ENCODE data around the gene TMEM117. TPM values are rescaled to one million over a fixed set of nuclear protein-coding genes. Genes with fewer than 3 reads are reported as not detected.
A peak's percentile ranks its signal among the peaks of the same experiment; 100 is the strongest.

The TMEM117 gene
- total RNA-seq, 2 donors from 2014 or later, result 0.79 to 1.4 TPM

GRCh38 chr12:43957732-43958372, 122.0 kb downstream of the TMEM117 start:
- no peaks in the 10 kb centered on the region for H3K27me3 ChIP-seq (ENCODE audit: control insufficient read depth, insufficient read depth, low read length, poor library complexity, severe bottlenecking)
- no peaks in the 10 kb centered on the region for H3K27me3 Mint-ChIP-seq (ENCODE audit: insufficient read depth)
- no peak overlapping the region for H3K27ac ChIP-seq (ENCODE audit: low read depth, low read length)
- no peak overlapping the region for H3K4me3 Mint-ChIP-seq
- no peak overlapping the region for H3K9ac ChIP-seq (ENCODE audit: extremely low read depth, low read length, poor library complexity, severe bottlenecking)
- DNase-seq, result peak; percentile 62
- no peaks in the 10 kb centered on the region for H3K36me3 ChIP-seq (ENCODE audit: control insufficient read depth, insufficient read depth, low read length)
- TF ChIP-seq CTCF (conservative IDR thresholded peaks at IDR 0.05), result peak; percentile 77
- peaks cover 8% of the 10 kb centered on the region for H3K9me3 Mint-ChIP-seq
- H3K4me1 ChIP-seq (ENCODE audit: control insufficient read depth, insufficient read depth, low read length), result no peaks in the 10 kb centered on the region
- no peaks in the 10 kb centered on the region for H3K36me3 Mint-ChIP-seq (ENCODE audit: low read depth)
- H3K4me1 Mint-ChIP-seq, result peaks cover 19% of the 10 kb centered on the region
- no peak overlapping the region for H3K27ac Mint-ChIP-seq
- H3K9me3 ChIP-seq (ENCODE audit: control insufficient read depth, low read length), result no peaks in the 10 kb centered on the region
- H3K4me3 ChIP-seq (ENCODE audit: low read length), result no peak overlapping the region
- whole genome bisulfite sequencing, 2 experiments (ENCODE audit: insufficient coverage in 1 of 2, insufficient read length in 1 of 2), result 0 to 55% methylated on average over 1 to 2 of the region's 2 CpGs

GRCh38 chr12:43964033-43964432, 128.2 kb downstream of the TMEM117 start:
- Histone ChIP-seq H3K36me3 (ENCODE audit: control insufficient read depth, insufficient read depth, low read length) (no peaks in the 10 kb centered on the region), H3K4me1 (ENCODE audit: control insufficient read depth, insufficient read depth, low read length) (no peaks in the 10 kb centered on the region), H3K27me3 (ENCODE audit: control insufficient read depth, insufficient read depth, low read length, poor library complexity, severe bottlenecking) (no peaks in the 10 kb centered on the region), H3K27ac (ENCODE audit: low read depth, low read length) (no peak overlapping the region), H3K9ac (ENCODE audit: extremely low read depth, low read length, poor library complexity, severe bottlenecking) (no peak overlapping the region), H3K9me3 (ENCODE audit: control insufficient read depth, low read length) (peaks cover 5% of the 10 kb centered on the region), H3K4me3 (ENCODE audit: low read length) (no peak overlapping the region)
- H3K9me3 Mint-ChIP-seq, result peaks cover 5% of the 10 kb centered on the region
- no peak for TF ChIP-seq CTCF (conservative IDR thresholded peaks at IDR 0.05)
- no peak overlapping the region for H3K27ac Mint-ChIP-seq
- DNase-seq, result no peak
- WGBS, 2 experiments (ENCODE audit: insufficient coverage in 1 of 2, insufficient read length in 1 of 2), result 90% methylated on average over 2 of the region's 2 CpGs; no CpG with 5 or more reads in 1 of the 2 experiments
- peaks cover 10% of the 10 kb centered on the region for H3K4me1 Mint-ChIP-seq
- no peaks in the 10 kb centered on the region for H3K36me3 Mint-ChIP-seq (ENCODE audit: low read depth)
- H3K4me3 Mint-ChIP-seq, result no peak overlapping the region
- no peaks in the 10 kb centered on the region for H3K27me3 Mint-ChIP-seq (ENCODE audit: insufficient read depth)

GRCh38 chr12:43964961-43965360, 129.1 kb downstream of the TMEM117 start:
- Mint-ChIP-seq H3K27ac (no peak overlapping the region), H3K27me3 (ENCODE audit: insufficient read depth) (no peaks in the 10 kb centered on the region), H3K4me1 (peaks cover 2% of the 10 kb centered on the region), H3K9me3 (peaks cover 5% of the 10 kb centered on the region), H3K36me3 (ENCODE audit: low read depth) (no peaks in the 10 kb centered on the region), H3K4me3 (no peak overlapping the region)
- Histone ChIP-seq H3K4me1 (ENCODE audit: control insufficient read depth, insufficient read depth, low read length) (no peaks in the 10 kb centered on the region), H3K9me3 (ENCODE audit: control insufficient read depth, low read length) (peaks cover 5% of the 10 kb centered on the region), H3K27me3 (ENCODE audit: control insufficient read depth, insufficient read depth, low read length, poor library complexity, severe bottlenecking) (no peaks in the 10 kb centered on the region), H3K9ac (ENCODE audit: extremely low read depth, low read length, poor library complexity, severe bottlenecking) (no peak overlapping the region), H3K4me3 (ENCODE audit: low read length) (no peak overlapping the region), H3K27ac (ENCODE audit: low read depth, low read length) (no peak overlapping the region), H3K36me3 (ENCODE audit: control insufficient read depth, insufficient read depth, low read length) (no peaks in the 10 kb centered on the region)
- DNase-seq, result no peak
- TF ChIP-seq CTCF (conservative IDR thresholded peaks at IDR 0.05), result no peak
- WGBS, 2 experiments (ENCODE audit: insufficient coverage in 1 of 2, insufficient read length in 1 of 2), result 82 to 95% methylated on average over 2 to 3 of the region's 3 CpGs

All from endodermal cell (in vitro differentiated cells).